Inflammatory macrophage treated with lipopolysaccharide for 4 hours (primary cell): ENCODE measurements around the gene OR2G6.
A peak's percentile ranks its signal among the peaks of the same experiment; 100 is the strongest.

Source experiments
- DNase-seq: peaks from one replicate; pipeline ENCODE4 v3.0.0-alpha.2; 2020

Gene OR2G6

DNA sequence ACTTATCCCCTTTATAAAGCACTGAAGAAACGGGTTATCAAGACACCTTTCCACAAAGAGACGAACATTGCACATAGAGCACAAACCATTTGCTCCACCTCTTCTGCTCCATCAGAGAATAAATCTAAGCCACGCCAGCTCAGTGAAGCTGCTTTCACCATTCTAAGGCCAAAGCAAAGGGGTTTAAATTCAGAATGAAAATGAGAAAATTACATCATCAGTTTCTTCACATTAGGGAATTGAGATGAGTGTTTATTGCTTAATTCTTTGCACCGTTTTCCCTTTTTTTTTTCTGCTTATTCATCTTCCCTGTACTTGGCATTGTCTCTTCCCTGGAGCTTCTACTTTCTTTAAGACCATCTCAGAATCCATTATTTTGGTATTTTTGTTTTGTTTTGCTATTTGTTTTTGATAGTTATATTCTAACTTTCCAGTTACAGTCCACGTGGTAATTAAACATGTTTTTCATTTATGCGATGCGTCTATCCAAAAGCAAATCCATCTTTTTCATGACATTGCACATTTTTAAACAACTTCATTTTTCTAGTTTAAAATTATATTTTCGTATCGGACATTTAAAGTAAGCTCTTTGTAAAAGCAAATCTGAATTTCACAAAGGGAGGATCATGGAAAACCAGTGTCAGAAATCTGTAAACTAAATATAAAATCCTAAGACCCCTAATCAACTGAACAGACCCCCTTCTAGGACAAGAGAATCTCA is 68.5 kb downstream of the OR2G6 start:
- DNase-seq, result peak; percentile 84
